ENCODE data around the gene NUDT1. TPM values are rescaled to one million over a fixed set of nuclear protein-coding genes. Genes with fewer than 3 reads are reported as not detected.

NUDT1 gene
- total and polyA plus RNA-seq, 2 experiments from 2014 or later: 54.5 to 163 TPM

GRCh38 chr7:2255145-2256139 lies 13.4 kb downstream of the NUDT1 start (continued):
- TF ChIP-seq ETS1 (IDR thresholded peaks at IDR 0.05): no peak
- TF ChIP-seq JUNB (IDR thresholded peaks at IDR 0.05; ENCODE audit: unreplicated experiment): no peak
- TF ChIP-seq ZNF331 (CRISPR knock-in tag; IDR thresholded peaks at IDR 0.05; ENCODE audit: low read depth): no peak
- no peak for TF ChIP-seq ZNF462 (CRISPR knock-in tag; IDR thresholded peaks at IDR 0.05)
- no peak for TF ChIP-seq POLR2AphosphoS5 (IDR thresholded peaks at IDR 0.05; ENCODE audit: low read depth)

Data from GM23338 (cell line).